ENCODE data around the gene SLC25A28.

DNA sequence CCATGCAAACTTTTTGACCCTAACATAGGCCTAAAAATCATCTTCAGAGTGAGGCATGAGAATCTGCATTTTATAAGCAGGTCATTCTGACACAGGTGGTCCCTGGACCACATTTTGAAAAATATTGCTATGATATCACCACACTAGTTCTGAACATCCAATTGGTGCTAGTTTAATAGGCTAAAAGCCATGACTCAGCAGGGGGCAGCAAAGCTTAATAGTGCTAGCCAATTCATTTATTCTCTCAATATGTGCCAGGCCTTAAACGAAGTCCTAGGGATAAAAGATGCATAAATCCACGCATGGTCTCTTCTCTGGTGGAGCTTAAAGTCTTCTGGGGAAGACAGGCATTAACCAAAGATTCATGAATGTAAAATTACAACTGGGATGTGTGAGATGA is 10.2 kb upstream of the SLC25A28 start:
- TF ChIP-seq GATA2 (IDR thresholded peaks at IDR 0.05; ENCODE audit: low read depth, low read length), result no peak
- no peak for TF ChIP-seq GATA3 (IDR thresholded peaks at IDR 0.05; ENCODE audit: low read depth, low read length)
